Activated CD4-positive, CD25-positive, alpha-beta regulatory T cell treated with anti-CD3 and anti-CD28 coated beads, Interleukin-2, amount 50 U/mL, for 16 hours (primary cell): Measurements from ENCODE around the gene RPP38.

ENCODE experiments used
- DNase-seq: peaks from one replicate; pipeline ENCODE4 v3.0.0-alpha.2; 2020; ENCODE audit warnings: low read depth, low spot score

The RPP38 gene

GRCh38 chr10:15149042-15149771 lies 52.1 kb downstream of the RPP38 start:
- no peak for DNase-seq

DNA sequence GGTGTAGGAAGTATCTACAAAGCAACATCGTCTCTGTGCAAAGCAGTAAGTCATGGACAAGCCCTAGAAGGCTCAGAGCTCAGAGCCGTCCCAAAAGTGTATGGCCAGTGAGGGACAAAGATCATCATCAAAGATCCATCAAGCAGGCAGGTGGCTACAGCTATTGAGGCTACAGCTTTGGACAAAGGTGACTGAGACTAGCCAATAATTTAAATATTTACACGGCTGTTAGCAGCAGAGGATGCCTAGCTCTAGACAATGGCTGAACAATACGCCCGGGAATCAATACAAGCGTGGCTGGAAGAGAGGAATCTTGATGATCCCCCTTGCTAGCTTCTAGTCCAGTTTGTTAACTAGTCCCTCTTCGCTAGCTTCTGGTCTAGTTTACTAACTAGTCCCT lies 53.4 kb downstream of the RPP38 start:
- DNase-seq: no peak

GRCh38 chr10:15152556-15152955 lies 55.4 kb downstream of the RPP38 start:
- no peak for DNase-seq
